CD14-positive monocyte (primary cell): ENCODE measurements around the gene ROBO1. TPM values are rescaled to one million over a fixed set of nuclear protein-coding genes. Genes with fewer than 3 reads are reported as not detected.

ENCODE experiments used
- DNase-seq, 3 donors: peaks; one replicate each; pipeline ENCODE4 v3.0.0-alpha.2; 2011 to 2022
- H2AFZ ChIP-seq: 2 replicates; pipeline ENCODE4 v1.6.0; 2012; ENCODE audit warnings: mild to moderate bottlenecking, low read depth, low read length, inconsistent platforms; ENCODE audit not compliant: insufficient read depth, poor library complexity, severe bottlenecking
- H3K27ac ChIP-seq, 2 donors: 1 replicate in 1 of 2; 2 replicates in 1 of 2; pipeline ENCODE4 v1.5.1; 2012 to 2013; ENCODE audit warnings: low read length in 2 of 2, control low read depth in 1 of 2, inconsistent platforms in 1 of 2, low read depth in 1 of 2, mild to moderate bottlenecking in 1 of 2
- H3K27me3 ChIP-seq, 2 donors: one replicate each; pipeline versions ENCODE4 v1.6.0 to v1.6.1; 2011 to 2013; ENCODE audit warnings: low read length in 2 of 2; ENCODE audit not compliant: control insufficient read depth in 2 of 2, insufficient read depth in 2 of 2
- H3K36me3 ChIP-seq, 2 donors: replicated peaks in 1 of 2; 1 replicate in 1 of 2; 2 replicates in 1 of 2; pipeline versions ENCODE4 v1.5.1 to v1.6.1; 2012 to 2013; ENCODE audit warnings: low read length in 2 of 2, control low read depth in 1 of 2, inconsistent platforms in 1 of 2, mild to moderate bottlenecking in 1 of 2; ENCODE audit not compliant: insufficient read depth in 2 of 2, control insufficient read depth in 1 of 2
- H3K4me1 ChIP-seq, 2 donors: 1 replicate in 1 of 2; 2 replicates in 1 of 2; pipeline versions ENCODE4 v1.5.1 to v1.6.1; 2012 to 2013; ENCODE audit warnings: low read length in 2 of 2, control low read depth in 1 of 2, inconsistent platforms in 1 of 2, mild to moderate bottlenecking in 1 of 2, moderate library complexity in 1 of 2; ENCODE audit not compliant: insufficient read depth in 2 of 2, control insufficient read depth in 1 of 2
- H3K4me2 ChIP-seq: replicated peaks from 2 replicates; pipeline ENCODE3; 2012; ENCODE audit warnings: low read length, moderate library complexity, mild to moderate bottlenecking; ENCODE audit not compliant: poor library complexity, severe bottlenecking; ENCODE audit errors: extremely low read depth
- H3K4me3 ChIP-seq, 3 experiments: fragments of 200-600 bp in 1 of 3; sonication (generic) in 1 of 3; replicated peaks in 1 of 3; 1 replicate in 2 of 3; 2 replicates in 1 of 3; pipeline ENCODE4 v1.5.1; 2011 to 2013; ENCODE audit warnings: low read length in 3 of 3, mild to moderate bottlenecking in 3 of 3, control low read depth in 2 of 3, low read depth in 2 of 3, inconsistent platforms in 1 of 3, moderate library complexity in 1 of 3
- H3K79me2 ChIP-seq: 2 replicates; pipeline ENCODE4 v1.6.0; 2012; ENCODE audit warnings: mild to moderate bottlenecking, control low read depth, inconsistent platforms, low read length, moderate library complexity; ENCODE audit not compliant: insufficient read depth
- H3K9ac ChIP-seq: 2 replicates; pipeline ENCODE4 v1.6.0; 2017; ENCODE audit warnings: low read length, mild to moderate bottlenecking; ENCODE audit not compliant: insufficient read depth, poor library complexity, severe bottlenecking
- H3K9me3 ChIP-seq, 2 donors: replicated peaks in 1 of 2; 1 replicate in 1 of 2; 2 replicates in 1 of 2; pipeline versions ENCODE4 v1.5.1 to v1.6.1; 2012 to 2013; ENCODE audit warnings: low read length in 2 of 2, control low read depth in 1 of 2; ENCODE audit not compliant: control insufficient read depth in 1 of 2, insufficient read depth in 1 of 2
- H4K20me1 ChIP-seq: 2 replicates; pipeline ENCODE4 v1.6.0; 2012; ENCODE audit warnings: mild to moderate bottlenecking, low read length, control low read depth, moderate library complexity; ENCODE audit not compliant: insufficient read depth
- H3K27ac Mint-ChIP-seq, 7 donors: one replicate each; pipeline ENCODE4 v1.8.0; 2020; ENCODE audit warnings: mild to moderate bottlenecking in 7 of 7, mixed read lengths in 7 of 7, moderate library complexity in 6 of 7, inconsistent platforms in 2 of 7
- H3K27me3 Mint-ChIP-seq, 3 donors: one replicate each; pipeline ENCODE4 v1.8.0; 2021 to 2022; ENCODE audit warnings: low read depth in 3 of 3, mild to moderate bottlenecking in 3 of 3, mixed read lengths in 3 of 3, moderate library complexity in 3 of 3, inconsistent platforms in 1 of 3
- H3K36me3 Mint-ChIP-seq, 2 donors: one replicate each; pipeline ENCODE4 v1.8.0; 2020; ENCODE audit warnings: mixed read lengths in 2 of 2, inconsistent platforms in 1 of 2, mild to moderate bottlenecking in 1 of 2
- H3K4me1 Mint-ChIP-seq: one replicate; pipeline ENCODE4 v1.8.0; 2020; ENCODE audit warnings: mild to moderate bottlenecking, mixed read lengths
- H3K4me3 Mint-ChIP-seq, 2 donors: one replicate each; pipeline ENCODE4 v1.8.0; 2020; ENCODE audit warnings: mild to moderate bottlenecking in 2 of 2, mixed read lengths in 2 of 2, moderate library complexity in 1 of 2
- H3K9me3 Mint-ChIP-seq, 7 donors: one replicate each; pipeline ENCODE4 v1.8.0; 2020 to 2022; ENCODE audit warnings: mixed read lengths in 7 of 7, mild to moderate bottlenecking in 6 of 7, moderate library complexity in 6 of 7, inconsistent platforms in 2 of 7
- WGBS: methylation state at CpG from one replicate; pipeline ENCODE4 v1.1.5; 2013; ENCODE audit warnings: missing lambda C conversion rate; ENCODE audit not compliant: insufficient coverage; 5-methylcytosine and 5-hydroxymethylcytosine counted together
- intact Hi-C, 2 donors: fragments of 100-400 bp; cut with micrococcal nuclease; formaldehyde crosslinking; loops; one replicate each; pipeline versions ENCODE4 v1.15.0 to v1.15.1; 2023
- polyA plus RNA-seq, 3 donors: library from polyadenylated mRNA; depleted of rRNA in 1 of 3; unstranded in 2 of 3; stranded (reverse) in 1 of 3; fragments of 300-500 nt in 2 of 3; fragments of >200 nt in 1 of 3; fragmentation: Illumina TruSeq in 2 of 3; gene quantifications; 1 replicate in 2 of 3; 2 replicates in 1 of 3; pipeline ENCODE4 v1.2.3, GENCODE V29; 2012 to 2021
- TF ChIP-seq, protein P1 (sequence below): fragments of 200-600 bp; IDR thresholded peaks from one replicate; pipeline ENCODE4 v1.8.0; 2022; ENCODE audit warnings: antibody characterized with exemption, mild to moderate bottlenecking

The ROBO1 gene
- polyA plus RNA-seq, 3 donors = 0.09 to 0.10 TPM; not detected in 1

GRCh38 chr3:79041621-79042020, 726.2 kb downstream of the ROBO1 start:
- Mint-ChIP-seq H3K9me3 (peaks cover 0 to 2% (median 0%) of the 10 kb centered on the region in 7 donors), H3K27ac (no peak overlapping the region), H3K4me3 (no peak overlapping the region), H3K27me3 (no peaks in the 10 kb centered on the region), H3K36me3 (no peaks in the 10 kb centered on the region), H3K4me1 (no peaks in the 10 kb centered on the region)
- no peaks in the 10 kb centered on the region for H3K79me2 ChIP-seq
- no peak for DNase-seq
- intact Hi-C loops = no loop called here
- H3K36me3 ChIP-seq = no peaks in the 10 kb centered on the region
- no peak overlapping the region for H2AFZ ChIP-seq
- H3K9me3 ChIP-seq = no peaks in the 10 kb centered on the region
- H3K4me3 ChIP-seq = no peak overlapping the region
- H3K9ac ChIP-seq = no peak overlapping the region
- H3K4me1 ChIP-seq = no peaks in the 10 kb centered on the region
- H3K27me3 ChIP-seq = no peaks in the 10 kb centered on the region
- no peaks in the 10 kb centered on the region for H4K20me1 ChIP-seq
- no peak overlapping the region for H3K4me2 ChIP-seq
- TF ChIP-seq, protein P1, sequence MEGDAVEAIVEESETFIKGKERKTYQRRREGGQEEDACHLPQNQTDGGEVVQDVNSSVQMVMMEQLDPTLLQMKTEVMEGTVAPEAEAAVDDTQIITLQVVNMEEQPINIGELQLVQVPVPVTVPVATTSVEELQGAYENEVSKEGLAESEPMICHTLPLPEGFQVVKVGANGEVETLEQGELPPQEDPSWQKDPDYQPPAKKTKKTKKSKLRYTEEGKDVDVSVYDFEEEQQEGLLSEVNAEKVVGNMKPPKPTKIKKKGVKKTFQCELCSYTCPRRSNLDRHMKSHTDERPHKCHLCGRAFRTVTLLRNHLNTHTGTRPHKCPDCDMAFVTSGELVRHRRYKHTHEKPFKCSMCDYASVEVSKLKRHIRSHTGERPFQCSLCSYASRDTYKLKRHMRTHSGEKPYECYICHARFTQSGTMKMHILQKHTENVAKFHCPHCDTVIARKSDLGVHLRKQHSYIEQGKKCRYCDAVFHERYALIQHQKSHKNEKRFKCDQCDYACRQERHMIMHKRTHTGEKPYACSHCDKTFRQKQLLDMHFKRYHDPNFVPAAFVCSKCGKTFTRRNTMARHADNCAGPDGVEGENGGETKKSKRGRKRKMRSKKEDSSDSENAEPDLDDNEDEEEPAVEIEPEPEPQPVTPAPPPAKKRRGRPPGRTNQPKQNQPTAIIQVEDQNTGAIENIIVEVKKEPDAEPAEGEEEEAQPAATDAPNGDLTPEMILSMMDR = no peak
- H3K27ac ChIP-seq = no peak overlapping the region

DNA sequence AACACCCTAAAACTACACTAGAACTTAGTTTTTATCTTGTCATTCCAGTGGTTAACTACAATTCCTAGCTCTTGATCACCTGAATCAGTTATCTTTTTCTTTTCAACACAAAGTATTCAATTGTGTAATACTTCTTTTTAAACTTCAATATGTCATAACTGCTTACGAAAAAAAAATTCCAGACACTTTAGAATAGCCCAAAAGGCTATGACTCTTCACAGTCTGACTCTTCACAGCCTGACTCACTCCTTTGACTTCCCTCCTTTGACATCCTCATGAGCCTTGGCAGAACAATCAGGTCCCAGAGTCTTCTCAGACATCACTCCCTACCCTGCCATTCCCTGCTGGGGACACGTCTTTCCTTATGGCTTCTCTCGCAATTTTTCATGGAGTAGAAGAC, 727.1 kb downstream of the ROBO1 start:
- intact Hi-C loops = no loop called here
- H4K20me1 ChIP-seq = no peaks in the 10 kb centered on the region
- TF ChIP-seq, protein P1 = no peak
- Mint-ChIP-seq H3K4me3 (no peak overlapping the region), H3K27ac (no peak overlapping the region), H3K27me3 (no peaks in the 10 kb centered on the region), H3K9me3 (peaks cover 0 to 2% (median 0%) of the 10 kb centered on the region in 7 donors), H3K4me1 (no peaks in the 10 kb centered on the region), H3K36me3 (no peaks in the 10 kb centered on the region)
- no peak for DNase-seq
- no peak overlapping the region for H3K27ac ChIP-seq
- H3K79me2 ChIP-seq = no peaks in the 10 kb centered on the region
- no peak overlapping the region for H3K9ac ChIP-seq
- no peak overlapping the region for H3K4me2 ChIP-seq
- H2AFZ ChIP-seq = no peak overlapping the region
- no peaks in the 10 kb centered on the region for H3K9me3 ChIP-seq
- no peaks in the 10 kb centered on the region for H3K36me3 ChIP-seq
- H3K4me3 ChIP-seq = no peak overlapping the region
- no peaks in the 10 kb centered on the region for H3K27me3 ChIP-seq
- H3K4me1 ChIP-seq = no peaks in the 10 kb centered on the region
- 86% methylated on average over 1 of the region's 3 CpGs for WGBS
